Tibial nerve (tissue), 4 donors: ENCODE data around the gene TBC1D5. TPM values are rescaled to one million over a fixed set of nuclear protein-coding genes. Genes with fewer than 3 reads are reported as not detected.

Source experiments
- DNase-seq, 2 donors: peaks; one replicate each; pipeline ENCODE4 v3.0.0-alpha.2; 2019; ENCODE audit warnings: low spot score in 2 of 2
- H3K27ac ChIP-seq, 4 donors: fragments of 200-600 bp; sonication (generic) in 3 of 4; one replicate each; pipeline ENCODE4 v1.5.1; 2017 to 2019; ENCODE audit warnings: mild to moderate bottlenecking in 1 of 4
- H3K27me3 ChIP-seq, 2 donors: fragments of 200-600 bp; sonication (generic) in 1 of 2; one replicate each; pipeline versions ENCODE4 v1.5.1 to v1.6.0; 2017 to 2019
- H3K36me3 ChIP-seq, 3 donors: fragments of 200-600 bp; sonication (generic); one replicate each; pipeline ENCODE4 v1.5.1; 2018 to 2019
- H3K4me1 ChIP-seq, 4 donors: fragments of 200-600 bp; sonication (generic) in 3 of 4; one replicate each; pipeline ENCODE4 v1.5.1; 2017 to 2019
- H3K4me3 ChIP-seq, 4 donors: fragments of 200-600 bp; sonication (generic) in 3 of 4; one replicate each; pipeline ENCODE4 v1.5.1; 2017 to 2019; ENCODE audit warnings: mild to moderate bottlenecking in 1 of 4, moderate library complexity in 1 of 4
- H3K9me3 ChIP-seq, 4 donors: fragments of 200-600 bp; sonication (generic) in 3 of 4; one replicate each; pipeline ENCODE4 v1.5.1; 2017 to 2019
- EP300 ChIP-seq, 2 donors: sonication (generic); formaldehyde crosslinking; IDR thresholded peaks; one replicate each; pipeline ENCODE4 v1.6.1; 2017; ENCODE audit warnings: antibody characterized with exemption in 2 of 2, mild to moderate bottlenecking in 1 of 2
- POLR2A ChIP-seq, 2 donors: fragments of 450-650 bp; IDR thresholded peaks; one replicate each; pipeline ENCODE4 v1.6.1; 2017; ENCODE audit warnings: antibody characterized with exemption in 2 of 2, mild to moderate bottlenecking in 2 of 2, moderate library complexity in 2 of 2
- WGBS, 2 donors: methylation state at CpG; one replicate each; pipeline ENCODE4 v1.1.5; 2018; 5-methylcytosine and 5-hydroxymethylcytosine counted together
- total RNA-seq, 4 donors: library from RNA; depleted of rRNA; stranded (reverse); fragments of >200 nt; gene quantifications; one replicate each; pipeline ENCODE4 v1.1.0, GENCODE V29; 2016
- TF ChIP-seq, protein P1 (sequence below), 5 experiments: fragments of 200-600 bp in 3 of 5; fragments of 450-650 bp in 2 of 5; sonication (generic) in 3 of 5; IDR thresholded peaks; one replicate each; pipeline ENCODE4 v1.5.1; 2016 to 2019; ENCODE audit warnings: antibody characterized with exemption in 5 of 5, mild to moderate bottlenecking in 3 of 5, moderate library complexity in 2 of 5

Gene TBC1D5
- total RNA-seq, 4 donors from 2014 or later = 55.2 to 128 (median 79.4) TPM

GRCh38 chr3:17320266-17320665 is 422.2 kb downstream of the TBC1D5 start:
- no peaks in the 10 kb centered on the region for H3K4me1 ChIP-seq
- no peak for DNase-seq

DNA sequence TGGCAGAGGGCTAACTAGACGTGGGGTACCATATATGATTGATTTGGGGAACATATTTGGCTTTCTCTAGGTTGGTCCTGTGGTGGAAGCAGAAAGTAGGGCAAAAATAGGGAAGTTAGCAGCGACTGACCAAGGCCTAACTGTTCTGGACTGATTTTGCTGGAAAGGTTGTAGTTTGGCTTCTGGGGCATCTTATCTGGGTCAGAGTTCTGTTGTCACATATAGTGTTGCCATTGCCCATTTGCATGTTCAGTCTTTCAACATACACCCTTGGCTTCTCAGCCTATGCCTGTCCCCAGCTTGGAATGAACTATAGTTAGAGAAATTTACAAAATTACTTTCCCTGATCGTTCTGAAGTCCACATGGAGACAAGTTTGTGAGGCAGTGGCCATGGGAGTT is 426.5 kb downstream of the TBC1D5 start:
- no peak overlapping the region for H3K27ac ChIP-seq
- TF ChIP-seq POLR2A (IDR thresholded peaks at IDR 0.05) = no peak
- WGBS, 2 donors = 87 to 89% methylated on average over 3 of the region's 3 CpGs

More at GRCh38 chr3:17320266-17320665, 422.2 kb downstream of the TBC1D5 start:
- Histone ChIP-seq H3K9me3 (no peaks in the 10 kb centered on the region), H3K4me3 (no peak overlapping the region), H3K27ac (no peak overlapping the region), H3K36me3 (no peaks in the 10 kb centered on the region), H3K27me3 (no peaks in the 10 kb centered on the region)
- TF ChIP-seq EP300 (IDR thresholded peaks at IDR 0.05) (no peak), POLR2A (IDR thresholded peaks at IDR 0.05) (no peak)
- TF ChIP-seq, protein P1, sequence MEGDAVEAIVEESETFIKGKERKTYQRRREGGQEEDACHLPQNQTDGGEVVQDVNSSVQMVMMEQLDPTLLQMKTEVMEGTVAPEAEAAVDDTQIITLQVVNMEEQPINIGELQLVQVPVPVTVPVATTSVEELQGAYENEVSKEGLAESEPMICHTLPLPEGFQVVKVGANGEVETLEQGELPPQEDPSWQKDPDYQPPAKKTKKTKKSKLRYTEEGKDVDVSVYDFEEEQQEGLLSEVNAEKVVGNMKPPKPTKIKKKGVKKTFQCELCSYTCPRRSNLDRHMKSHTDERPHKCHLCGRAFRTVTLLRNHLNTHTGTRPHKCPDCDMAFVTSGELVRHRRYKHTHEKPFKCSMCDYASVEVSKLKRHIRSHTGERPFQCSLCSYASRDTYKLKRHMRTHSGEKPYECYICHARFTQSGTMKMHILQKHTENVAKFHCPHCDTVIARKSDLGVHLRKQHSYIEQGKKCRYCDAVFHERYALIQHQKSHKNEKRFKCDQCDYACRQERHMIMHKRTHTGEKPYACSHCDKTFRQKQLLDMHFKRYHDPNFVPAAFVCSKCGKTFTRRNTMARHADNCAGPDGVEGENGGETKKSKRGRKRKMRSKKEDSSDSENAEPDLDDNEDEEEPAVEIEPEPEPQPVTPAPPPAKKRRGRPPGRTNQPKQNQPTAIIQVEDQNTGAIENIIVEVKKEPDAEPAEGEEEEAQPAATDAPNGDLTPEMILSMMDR (IDR thresholded peaks at IDR 0.05) = no peak

GRCh38 chr3:17314171-17314570 is 428.3 kb downstream of the TBC1D5 start:
- Histone ChIP-seq H3K27me3 (no peaks in the 10 kb centered on the region), H3K9me3 (no peaks in the 10 kb centered on the region), H3K4me1 (no peaks in the 10 kb centered on the region), H3K27ac (no peak overlapping the region), H3K4me3 (no peak overlapping the region), H3K36me3 (no peaks in the 10 kb centered on the region)
- TF ChIP-seq POLR2A (IDR thresholded peaks at IDR 0.05) = no peak
- TF ChIP-seq, protein P1 (IDR thresholded peaks at IDR 0.05) = no peak
- TF ChIP-seq EP300 (IDR thresholded peaks at IDR 0.05) = no peak
- DNase-seq = no peak

More for the DNA sequence above, 426.5 kb downstream of the TBC1D5 start:
- H3K36me3 ChIP-seq = no peaks in the 10 kb centered on the region
- no peaks in the 10 kb centered on the region for H3K27me3 ChIP-seq
- DNase-seq = no peak
- H3K4me3 ChIP-seq = no peak overlapping the region
- no peaks in the 10 kb centered on the region for H3K4me1 ChIP-seq
- H3K9me3 ChIP-seq = no peaks in the 10 kb centered on the region

DNA sequence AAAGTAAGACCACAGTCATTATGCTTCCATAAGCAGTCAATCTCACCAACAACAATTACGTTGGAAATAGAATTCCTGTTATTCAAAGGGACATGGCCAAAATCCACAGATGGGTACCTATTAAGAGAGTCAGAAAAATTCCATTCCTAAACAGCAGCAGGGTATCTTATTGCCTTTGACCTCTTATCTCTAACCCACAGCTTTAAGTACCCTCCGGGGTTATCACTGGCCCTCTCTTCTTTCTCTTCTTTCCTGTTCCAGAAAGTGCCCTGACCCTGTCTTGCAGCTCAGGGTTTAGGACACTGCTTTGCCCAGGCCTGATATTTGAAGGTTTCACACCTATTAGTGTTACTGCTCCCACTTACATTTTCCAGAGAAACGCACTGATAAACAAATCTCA is 428.7 kb downstream of the TBC1D5 start:
- no peaks in the 10 kb centered on the region for H3K9me3 ChIP-seq

DNA sequence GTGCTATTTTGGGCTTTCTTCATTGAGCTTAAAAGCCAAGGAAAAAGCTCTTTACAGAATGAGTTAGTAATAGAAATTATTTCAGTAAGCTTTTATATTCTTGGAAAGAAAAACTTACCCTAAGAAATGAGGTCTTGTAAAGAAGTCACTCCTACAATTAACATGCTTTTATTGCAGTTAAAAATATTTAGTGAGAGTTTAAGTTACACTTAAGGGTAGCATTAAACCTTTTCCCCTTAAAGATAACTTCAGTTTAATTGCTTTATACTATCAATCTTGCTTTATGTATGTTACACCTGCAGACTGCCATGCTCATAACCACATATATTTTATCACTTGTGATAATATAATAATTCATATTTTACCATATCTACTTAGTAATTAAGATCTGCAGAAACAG is 431.4 kb downstream of the TBC1D5 start:
- Histone ChIP-seq H3K36me3 (no peaks in the 10 kb centered on the region), H3K27me3 (no peaks in the 10 kb centered on the region), H3K4me3 (no peak overlapping the region), H3K4me1 (no peaks in the 10 kb centered on the region), H3K27ac (no peak overlapping the region), H3K9me3 (no peaks in the 10 kb centered on the region)
- DNase-seq = no peak
- TF ChIP-seq, protein P1 (IDR thresholded peaks at IDR 0.05) = no peak
- TF ChIP-seq EP300 (IDR thresholded peaks at IDR 0.05) (no peak), POLR2A (IDR thresholded peaks at IDR 0.05) (no peak)

More for the DNA sequence above, 428.7 kb downstream of the TBC1D5 start:
- TF ChIP-seq EP300 (IDR thresholded peaks at IDR 0.05) (no peak), POLR2A (IDR thresholded peaks at IDR 0.05) (no peak)
- TF ChIP-seq, protein P1 (IDR thresholded peaks at IDR 0.05) = no peak
- 75% methylated on average over 3 of the region's 3 CpGs for WGBS, 2 donors
- DNase-seq = no peak
- Histone ChIP-seq H3K36me3 (no peaks in the 10 kb centered on the region), H3K4me3 (no peak overlapping the region), H3K27me3 (no peaks in the 10 kb centered on the region), H3K4me1 (no peaks in the 10 kb centered on the region), H3K27ac (no peak overlapping the region)

DNA sequence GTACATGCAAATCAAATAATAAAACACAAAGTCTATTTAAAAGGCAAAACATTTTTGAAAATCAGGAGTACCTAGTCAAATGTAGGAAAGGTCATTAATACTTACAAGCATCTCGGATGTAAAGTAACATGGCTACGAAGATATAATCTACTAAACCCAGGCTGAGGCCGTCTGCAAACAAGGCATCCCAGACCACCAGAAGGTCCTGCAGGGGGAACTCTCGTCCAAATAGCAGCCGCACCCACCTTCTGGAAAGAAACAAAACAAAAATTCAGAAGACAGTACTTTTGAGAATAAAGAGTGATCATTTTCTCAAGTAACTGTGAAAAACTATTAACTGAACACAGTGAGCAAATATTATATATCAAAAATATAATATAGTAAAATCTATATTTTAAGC is 434.5 kb downstream of the TBC1D5 start:
- Histone ChIP-seq H3K9me3 (no peaks in the 10 kb centered on the region), H3K4me3 (no peak overlapping the region), H3K27ac (no peak overlapping the region), H3K36me3 (no peaks in the 10 kb centered on the region), H3K4me1 (peaks cover 0 to 2% (median 0%) of the 10 kb centered on the region in 4 donors), H3K27me3 (no peaks in the 10 kb centered on the region)
- DNase-seq = no peak
- TF ChIP-seq, protein P1 (IDR thresholded peaks at IDR 0.05) = no peak
- no peak for TF ChIP-seq EP300 (IDR thresholded peaks at IDR 0.05)
- no peak for TF ChIP-seq POLR2A (IDR thresholded peaks at IDR 0.05)
- 82 to 86% methylated on average over 5 of the region's 5 CpGs for whole genome bisulfite sequencing, 2 donors
